HCT116 (cell line): ENCODE measurements around the gene C20orf204. TPM values are rescaled to one million over a fixed set of nuclear protein-coding genes. Genes with fewer than 3 reads are reported as not detected.

Experiments
- ATAC-seq: fragments of 200-7000 bp; cut with Tn5 transposase; 2 replicates; pipeline ENCODE4 v1.9.1; 2020; ENCODE audit warnings: mild to moderate bottlenecking, moderate library complexity
- BruUV-seq: library from RNA; stranded (reverse); fragments of 400-500 nt; replicated peaks from 2 replicates; lab custom pipeline; 2021; lab: Mats Ljungman, UMichigan
- CTCF ChIA-PET: fragments of 300-600 bp; sonication (Branson Sonifier 250); formaldehyde crosslinking; loops from one replicate; lab custom pipeline; 2021; ENCODE audit warnings: antibody characterized with exemption; lab: Charles Lee
- POLR2A ChIA-PET: fragments of 300-600, 350-600 bp; sonication (Branson Sonifier 250); formaldehyde crosslinking; loops from one replicate; lab custom pipeline; 2021; ENCODE audit warnings: antibody characterized with exemption; lab: Charles Lee
- RAD21 ChIA-PET, 2 experiments: fragments of 300-600 bp; sonication (Branson Sonifier 250); formaldehyde crosslinking; loops; one replicate each; lab custom pipeline; 2023; ENCODE audit warnings: low total read pairs in 2 of 2; ENCODE audit not compliant: uncharacterized antibody in 2 of 2, unreplicated experiment in 2 of 2, low non-redundant PET in 1 of 2; lab: Charles Lee
- DNase-seq: peaks from one replicate; pipeline ENCODE4 v3.0.0-alpha.2; 2010; ENCODE audit warnings: low read depth, low spot score
- H2AFZ ChIP-seq: fragments of 200-600 bp; shearing (Covaris generic), sonication (generic); 2 replicates; pipeline ENCODE4 v1.6.1; 2017; ENCODE audit warnings: low read depth, mixed run types, mixed read lengths, antibody characterized with exemption, low read length; ENCODE audit not compliant: poor library complexity, severe bottlenecking
- H3K27ac ChIP-seq: 2 replicates; pipeline ENCODE4 v1.5.1; 2012; ENCODE audit warnings: low read depth, low read length
- H3K27me3 ChIP-seq: fragments of 200-600 bp; sonication (generic); 2 replicates; pipeline ENCODE4 v1.6.1; 2016; ENCODE audit warnings: mixed run types, low read length, mixed read lengths; ENCODE audit not compliant: insufficient read depth
- H3K36me3 ChIP-seq, 2 experiments: fragments of 200-500 bp in 1 of 2; fragments of 200-600 bp in 1 of 2; sonication (Bioruptor generic) in 1 of 2; sonication (generic) in 1 of 2; 2 replicates each; pipeline versions ENCODE4 v1.5.1 to v1.6.1; 2014 to 2016; ENCODE audit warnings: low read length in 2 of 2, inconsistent platforms in 1 of 2, mixed read lengths in 1 of 2, mixed run types in 1 of 2; ENCODE audit not compliant: insufficient read depth in 2 of 2, control insufficient read depth in 1 of 2
- H3K4me1 ChIP-seq, 2 experiments: fragments of 200-600 bp in 1 of 2; sonication (generic) in 1 of 2; 2 replicates each; pipeline versions ENCODE4 v1.5.1 to v1.6.1; 2012 to 2017; ENCODE audit warnings: low read length in 2 of 2, inconsistent platforms in 1 of 2, mild to moderate bottlenecking in 1 of 2, mixed read lengths in 1 of 2, mixed run types in 1 of 2, moderate library complexity in 1 of 2; ENCODE audit not compliant: insufficient read depth in 2 of 2, control insufficient read depth in 1 of 2
- H3K4me2 ChIP-seq: fragments of 200-600 bp; sonication (generic); 2 replicates; pipeline ENCODE4 v1.6.1; 2017; ENCODE audit warnings: mixed run types, low read length, mixed read lengths
- H3K4me3 ChIP-seq, 2 experiments: fragments of 200-600 bp in 1 of 2; sonication (generic) in 1 of 2; replicated peaks in 1 of 2; 2 replicates each; pipeline ENCODE4 v1.5.1; 2011 to 2016; ENCODE audit warnings: low read length in 2 of 2, control low read depth in 1 of 2, low read depth in 1 of 2, mild to moderate bottlenecking in 1 of 2, mixed read lengths in 1 of 2, mixed run types in 1 of 2
- H3K79me2 ChIP-seq: fragments of 200-600 bp; sonication (generic); 2 replicates; pipeline ENCODE4 v1.6.1; 2017; ENCODE audit warnings: mild to moderate bottlenecking, mixed run types, low read length, moderate library complexity, mixed read lengths; ENCODE audit not compliant: insufficient read depth
- H3K9ac ChIP-seq: fragments of 200-600 bp; sonication (generic); 2 replicates; pipeline ENCODE4 v1.6.1; 2016; ENCODE audit warnings: low read length, mixed read lengths
- H3K9me2 ChIP-seq: fragments of 200-600 bp; sonication (generic), shearing (Covaris generic); 2 replicates; pipeline ENCODE4 v1.6.1; 2017; ENCODE audit warnings: mixed run types, mild to moderate bottlenecking, moderate library complexity; ENCODE audit not compliant: insufficient read depth
- H3K9me3 ChIP-seq, 2 experiments: fragments of 200-500 bp in 1 of 2; fragments of 200-600 bp in 1 of 2; sonication (Bioruptor generic) in 1 of 2; sonication (generic) in 1 of 2; 2 replicates each; pipeline ENCODE4 v1.6.1; 2014 to 2017; ENCODE audit warnings: low read length in 2 of 2, mixed read lengths in 2 of 2, inconsistent platforms in 1 of 2, low read depth in 1 of 2, mild to moderate bottlenecking in 1 of 2, mixed run types in 1 of 2, moderate library complexity in 1 of 2; ENCODE audit not compliant: control insufficient read depth in 1 of 2, insufficient read depth in 1 of 2
- H4K20me1 ChIP-seq: fragments of 200-600 bp; sonication (generic), shearing (Covaris generic); 2 replicates; pipeline ENCODE4 v1.6.1; 2017; ENCODE audit warnings: mixed run types, mild to moderate bottlenecking, moderate library complexity; ENCODE audit not compliant: insufficient read depth
- CBX3 ChIP-seq: IDR thresholded peaks from 2 replicates; pipeline ENCODE4 v1.6.1; 2012; ENCODE audit warnings: low read depth
- CEBPB ChIP-seq: IDR thresholded peaks from 2 replicates; pipeline ENCODE4 v1.6.1; 2012; ENCODE audit warnings: low read depth
- EGR1 ChIP-seq: IDR thresholded peaks from 2 replicates; pipeline ENCODE4 v1.6.1; 2012; ENCODE audit warnings: low read depth
- ELF1 ChIP-seq: IDR thresholded peaks from 2 replicates; pipeline ENCODE4 v1.6.1; 2012; ENCODE audit warnings: low read depth, borderline replicate concordance
- EZH2 ChIP-seq: fragments of 200-600 bp; sonication (generic); IDR thresholded peaks from 2 replicates; pipeline ENCODE4 v1.6.1; 2017; ENCODE audit warnings: antibody characterized with exemption, mixed run types
- EZH2phosphoT487 ChIP-seq: fragments of 200-600 bp; IDR thresholded peaks from 2 replicates; pipeline ENCODE4 v1.6.1; 2018; ENCODE audit warnings: antibody characterized with exemption, borderline replicate concordance
- FOSL1 ChIP-seq: IDR thresholded peaks from 2 replicates; pipeline ENCODE4 v1.6.1; 2012; ENCODE audit warnings: low read depth
- JUND ChIP-seq: IDR thresholded peaks from 2 replicates; pipeline ENCODE4 v1.6.1; 2012
- MAX ChIP-seq: IDR thresholded peaks from 2 replicates; pipeline ENCODE4 v1.6.1; 2012
- POLR2A ChIP-seq: IDR thresholded peaks from 2 replicates; pipeline ENCODE4 v1.7.0; 2011; ENCODE audit warnings: borderline replicate concordance; ENCODE audit not compliant: insufficient read depth, insufficient read length; ENCODE audit errors: extremely low read depth
- POLR2AphosphoS5 ChIP-seq: IDR thresholded peaks from 2 replicates; pipeline ENCODE4 v1.6.1; 2011; ENCODE audit warnings: mild to moderate bottlenecking, low read depth, low read length, moderate library complexity
- RAD21 ChIP-seq: IDR thresholded peaks from 2 replicates; pipeline ENCODE4 v1.6.1; 2012; ENCODE audit warnings: low read depth, mild to moderate bottlenecking
- REST ChIP-seq: IDR thresholded peaks from 2 replicates; pipeline ENCODE4 v1.6.1; 2012; ENCODE audit warnings: low read depth
- SIN3A ChIP-seq: IDR thresholded peaks from 2 replicates; pipeline ENCODE4 v1.6.1; 2012; ENCODE audit warnings: low read depth
- SP1 ChIP-seq: IDR thresholded peaks from 2 replicates; pipeline ENCODE4 v1.6.1; 2012; ENCODE audit warnings: low read depth
- SRF ChIP-seq: IDR thresholded peaks from 2 replicates; pipeline ENCODE4 v1.6.1; 2012; ENCODE audit warnings: low read depth
- TCF7L2 ChIP-seq: IDR thresholded peaks from 2 replicates; pipeline ENCODE4 v1.7.0; 2011; ENCODE audit warnings: borderline replicate concordance, inconsistent platforms; ENCODE audit not compliant: insufficient read depth, insufficient read length; ENCODE audit errors: extremely low read depth
- YY1 ChIP-seq: IDR thresholded peaks from 2 replicates; pipeline ENCODE4 v1.6.1; 2011; ENCODE audit warnings: low read length, low read depth, moderate library complexity, mild to moderate bottlenecking; ENCODE audit not compliant: insufficient replicate concordance; ENCODE audit errors: extremely low read depth
- ZBTB33 ChIP-seq: IDR thresholded peaks from 2 replicates; pipeline ENCODE4 v1.6.1; 2011; ENCODE audit warnings: mild to moderate bottlenecking, low read length, moderate library complexity; ENCODE audit not compliant: insufficient replicate concordance; ENCODE audit errors: extremely low read depth
- ZFX ChIP-seq: fragments of 450-650 bp; IDR thresholded peaks from 2 replicates; pipeline ENCODE4 v1.6.1; 2017
- intact Hi-C: fragments of 100-400 bp; cut with micrococcal nuclease; formaldehyde crosslinking; loops from 2 replicates; pipeline ENCODE4 v1.10.0; 2022
- total RNA-seq: library from RNA; stranded (reverse); gene quantifications from one replicate; pipeline ENCODE4 v1.2.1, GENCODE V29; 2021; ENCODE audit not compliant: unreplicated experiment

The C20orf204 gene
- total RNA-seq, 1 experiment from 2014 or later, result 2.5 TPM

- Histone ChIP-seq H3K9me3 (no peaks in the 10 kb centered on the region), H3K27me3 (no peaks in the 10 kb centered on the region), H3K79me2 (no peaks in the 10 kb centered on the region), H3K9me2 (no peaks in the 10 kb centered on the region), H3K9ac (no peak overlapping the region), H3K4me3 (no peak overlapping the region), H3K36me3 (no peaks in the 10 kb centered on the region), H3K4me2 (no peak overlapping the region), H2AFZ (no peak overlapping the region), H4K20me1 (no peaks in the 10 kb centered on the region), H3K27ac (no peak overlapping the region; the same call in 1 of the 2 replicates), H3K4me1 (peaks cover 38 to 44% of the 10 kb centered on the region in 2 experiments)
- DNase-seq, result no peak
- intact Hi-C loops, result no loop called here
- no TSS peak for BruUV-seq
- ChIA-PET CTCF (interaction anchor here (0.8 kb wide), 1 partner anchor 12 kb away, joined by 3 read pairs; the partner anchor contains the start of genes OPRL1 and RGS19), POLR2A (no interaction called here), RAD21 (no interaction called here)
- ATAC-seq, result no peak
- no peak for TF ChIP-seq MAX
- TF ChIP-seq YY1, result no peak
- TF ChIP-seq TCF7L2, result no peak
- no peak for TF ChIP-seq SRF
- TF ChIP-seq FOSL1, result no peak
- TF ChIP-seq EGR1, result no peak
- no peak for TF ChIP-seq POLR2AphosphoS5
- no peak for TF ChIP-seq ZFX
- no peak for TF ChIP-seq EZH2
- TF ChIP-seq CBX3, result no peak
- no peak for TF ChIP-seq ZBTB33
- no peak for TF ChIP-seq EZH2phosphoT487
- TF ChIP-seq CEBPB, result no peak
- no peak for TF ChIP-seq RAD21
- no peak for TF ChIP-seq JUND
- TF ChIP-seq SIN3A, result no peak
- TF ChIP-seq SP1, result no peak
- TF ChIP-seq POLR2A, result no peak
- TF ChIP-seq REST, result no peak
- no peak for TF ChIP-seq ELF1
These were observed 31.8 kb downstream of the C20orf204 start for GRCh38 chr20:64067733-64068307.
